Endothelial cell of umbilical vein (primary cell): ENCODE results near the gene DUSP22. TPM values are rescaled to one million over a fixed set of nuclear protein-coding genes. Genes with fewer than 3 reads are reported as not detected.

Experiments
- BruUV-seq: library from RNA; stranded (reverse); fragments of 400-500 nt; replicated peaks from 2 replicates; lab custom pipeline; 2021; lab: Mats Ljungman, UMichigan
- CTCF ChIA-PET: fragments of 300-600, 350-600 bp; sonication (Branson Sonifier 250); formaldehyde crosslinking; loops from one replicate; lab custom pipeline; 2021; ENCODE audit warnings: antibody characterized with exemption, inconsistent platforms; lab: Charles Lee
- POLR2A ChIA-PET: fragments of 300-600, 350-600 bp; sonication (Branson Sonifier 250); formaldehyde crosslinking; loops from one replicate; lab custom pipeline; 2021; ENCODE audit warnings: antibody characterized with exemption, inconsistent platforms; lab: Charles Lee
- DNase-seq: peaks from one replicate; pipeline ENCODE4 v3.0.0-alpha.2; 2011; ENCODE audit warnings: low read depth, low spot score
- FAIRE-seq: peaks from 2 replicates; lab custom pipeline; 2011; peaks lifted over from hg19 to GRCh38; lab: Jason Lieb, UNC
- H2AFZ ChIP-seq: 2 replicates; pipeline ENCODE4 v1.6.0; 2012; ENCODE audit warnings: low read depth, low read length, control low read depth, inconsistent platforms
- H3K27ac ChIP-seq: 2 replicates; pipeline ENCODE4 v1.5.1; 2011; ENCODE audit warnings: low read depth, mild to moderate bottlenecking, control low read depth, low read length, moderate library complexity; ENCODE audit not compliant: insufficient read depth
- H3K27me3 ChIP-seq, 2 experiments: 2 replicates each; pipeline versions ENCODE4 v1.6.0 to v1.6.1; 2011; ENCODE audit warnings: low read length in 2 of 2, mixed read lengths in 1 of 2; ENCODE audit not compliant: control insufficient read depth in 2 of 2, insufficient read depth in 2 of 2
- H3K36me3 ChIP-seq, 2 experiments: 2 replicates in 1 of 2; 3 replicates in 1 of 2; pipeline ENCODE4 v1.5.1; 2011; ENCODE audit warnings: low read length in 2 of 2, mild to moderate bottlenecking in 1 of 2, moderate library complexity in 1 of 2; ENCODE audit not compliant: control insufficient read depth in 2 of 2, insufficient read depth in 2 of 2; ENCODE audit errors: extremely low read depth in 1 of 2
- H3K4me1 ChIP-seq: 3 replicates; pipeline ENCODE4 v1.5.1; 2011; ENCODE audit warnings: mild to moderate bottlenecking, low read length; ENCODE audit not compliant: control insufficient read depth, insufficient read depth; ENCODE audit errors: extremely low read depth
- H3K4me2 ChIP-seq: 2 replicates; pipeline ENCODE4 v1.6.1; 2011; ENCODE audit warnings: low read length, control low read depth, mixed read lengths; ENCODE audit not compliant: insufficient read depth
- H3K4me3 ChIP-seq, 3 experiments: fragments of 200-600 bp in 1 of 3; sonication (generic), shearing (Covaris generic) in 1 of 3; replicated peaks in 1 of 3; 2 replicates each; pipeline ENCODE4 v1.5.1; 2011 to 2016; ENCODE audit warnings: control low read depth in 3 of 3, low read length in 3 of 3, mild to moderate bottlenecking in 2 of 3, inconsistent platforms in 1 of 3, low read depth in 1 of 3, moderate library complexity in 1 of 3; ENCODE audit not compliant: insufficient read depth in 1 of 3
- H3K79me2 ChIP-seq: 2 replicates; pipeline ENCODE4 v1.6.0; 2012; ENCODE audit warnings: low read length, inconsistent platforms; ENCODE audit not compliant: control insufficient read depth, insufficient read depth
- H3K9ac ChIP-seq: replicated peaks from 2 replicates; pipeline ENCODE3; 2011; ENCODE audit warnings: low read length, control low read depth; ENCODE audit not compliant: insufficient read depth; ENCODE audit errors: extremely low read depth
- H3K9me1 ChIP-seq: replicated peaks from 3 replicates; pipeline ENCODE4 v1.6.0; 2011; ENCODE audit warnings: mild to moderate bottlenecking, low read length; ENCODE audit not compliant: control insufficient read depth, insufficient read depth; ENCODE audit errors: extremely low read depth
- H3K9me3 ChIP-seq: replicated peaks from 2 replicates; pipeline ENCODE4 v1.5.1; 2012; ENCODE audit warnings: low read length, inconsistent platforms; ENCODE audit not compliant: control insufficient read depth, insufficient read depth
- H4K20me1 ChIP-seq: replicated peaks from 2 replicates; pipeline ENCODE3; 2011; ENCODE audit warnings: mild to moderate bottlenecking, low read length; ENCODE audit not compliant: control insufficient read depth, insufficient read depth; ENCODE audit errors: extremely low read depth
- CTCF ChIP-seq, 2 donors: IDR thresholded peaks; 1 replicate in 1 of 2; 2 replicates in 1 of 2; pipeline ENCODE4 v1.5.1; 2011; ENCODE audit warnings: low read length in 2 of 2, mild to moderate bottlenecking in 2 of 2, moderate library complexity in 2 of 2, control low read depth in 1 of 2, inconsistent platforms in 1 of 2, low read depth in 1 of 2; ENCODE audit not compliant: insufficient read depth in 1 of 2; ENCODE audit errors: extremely low read depth in 1 of 2
- EZH2 ChIP-seq: IDR thresholded peaks from 2 replicates; pipeline ENCODE4 v1.6.1; 2012; ENCODE audit warnings: borderline replicate concordance, low read depth, mild to moderate bottlenecking, moderate library complexity, low read length, inconsistent platforms; ENCODE audit not compliant: severe bottlenecking
- FOS ChIP-seq: IDR thresholded peaks from 2 replicates; pipeline ENCODE4 v1.6.1; 2011; ENCODE audit warnings: mild to moderate bottlenecking, low read length, moderate library complexity, borderline replicate concordance; ENCODE audit not compliant: insufficient read depth
- GATA2 ChIP-seq: IDR thresholded peaks from 2 replicates; pipeline ENCODE4 v1.7.0; 2011; ENCODE audit warnings: low read depth, mild to moderate bottlenecking, moderate library complexity, mixed read lengths, low read length; ENCODE audit not compliant: insufficient read length, insufficient read depth
- JUN ChIP-seq: IDR thresholded peaks from 2 replicates; pipeline ENCODE4 v1.6.1; 2011; ENCODE audit warnings: borderline replicate concordance, low read depth; ENCODE audit not compliant: insufficient read length, insufficient read depth
- MAX ChIP-seq: IDR thresholded peaks from 2 replicates; pipeline ENCODE4 v1.6.1; 2011; ENCODE audit not compliant: insufficient read depth, insufficient read length
- MYC ChIP-seq: IDR thresholded peaks from one replicate; pipeline ENCODE4 v1.6.1; 2011; ENCODE audit warnings: mild to moderate bottlenecking, low read depth, low read length
- POLR2A ChIP-seq: IDR thresholded peaks from 2 replicates; pipeline ENCODE4 v1.6.1; 2012; ENCODE audit warnings: low read depth, mild to moderate bottlenecking, control low read depth, low read length
- POLR2AphosphoS5 ChIP-seq: IDR thresholded peaks from 2 replicates; pipeline ENCODE4 v1.6.1; 2012; ENCODE audit warnings: low read depth, mild to moderate bottlenecking, control low read depth, low read length, moderate library complexity; ENCODE audit not compliant: insufficient read depth
- dilution Hi-C: fragments of 300-500 bp; cut with MboI; formaldehyde crosslinking; loops from one replicate; pipeline ENCODE4 v1.15.0; 2019; ENCODE audit warnings: low sequenced_read_pairs; ENCODE audit not compliant: extremely low pct_ligation_motif_present
- intact Hi-C: fragments of 100-400 bp; cut with micrococcal nuclease; formaldehyde crosslinking; loops from one replicate; pipeline ENCODE4 v1.10.0; 2022
- polyA plus RNA-seq, 4 experiments: library from polyadenylated mRNA; depleted of rRNA in 3 of 4; stranded (reverse) in 3 of 4; unstranded in 1 of 4; fragments of >200 nt; gene quantifications; 2 replicates each; pipeline versions ENCODE4 v1.2.1 to v1.2.3, GENCODE V29; 2011 to 2012; ENCODE audit warnings: missing spikeins in 1 of 4
- total RNA-seq: library from RNA; stranded (reverse); gene quantifications from 2 replicates; pipeline ENCODE4 v1.2.3, GENCODE V29; 2021

The DUSP22 gene
- total and polyA plus RNA-seq, 2 donors (not counting 3 experiments of a cell fraction or from before 2014, with no cell fraction given): 23.2 to 33.9 TPM

GRCh38 chr6:343960-344815 is 51.9 kb downstream of the DUSP22 start:
- Histone ChIP-seq H3K4me2 (no peak overlapping the region), H3K36me3 (peaks cover 0 to 12% of the 10 kb centered on the region in 2 experiments), H3K9ac (no peak overlapping the region), H3K79me2 (no peaks in the 10 kb centered on the region), H3K4me3 (no peak overlapping the region), H3K9me1 (no peaks in the 10 kb centered on the region), H3K27me3 (no peaks in the 10 kb centered on the region), H3K4me1 (no peaks in the 10 kb centered on the region), H4K20me1 (no peaks in the 10 kb centered on the region), H3K9me3 (no peaks in the 10 kb centered on the region), H3K27ac (no peak overlapping the region), H2AFZ (no peak overlapping the region)
- ChIA-PET CTCF (no interaction called here), POLR2A (no interaction called here)
- FAIRE-seq: no peak
- TF ChIP-seq CTCF (IDR thresholded peaks at IDR 0.05; ENCODE audit: extremely low read depth in 1 of 2, insufficient read depth in 1 of 2, low read depth in 1 of 2, low read length in 2 of 2): no peak
- TF ChIP-seq GATA2: no peak
- no peak for TF ChIP-seq FOS
- no peak for TF ChIP-seq JUN
- no peak for TF ChIP-seq POLR2AphosphoS5
- no peak for TF ChIP-seq MYC
- TF ChIP-seq MAX: no peak
- no peak for TF ChIP-seq EZH2
- no peak for TF ChIP-seq POLR2A
- no TSS peak for BruUV-seq
- dilution Hi-C loops: no loop called here
- no peak for DNase-seq
- intact Hi-C loops: no loop called here
